ENCODE measurements around the gene MC1R.
A peak's percentile ranks its signal among the peaks of the same experiment; 100 is the strongest.
"Not testable (repeated sequence)": the region's sequence is repeated elsewhere in the genome, so short reads cannot be mapped to it uniquely, and the experiment has no call there.

Gene MC1R

DNA sequence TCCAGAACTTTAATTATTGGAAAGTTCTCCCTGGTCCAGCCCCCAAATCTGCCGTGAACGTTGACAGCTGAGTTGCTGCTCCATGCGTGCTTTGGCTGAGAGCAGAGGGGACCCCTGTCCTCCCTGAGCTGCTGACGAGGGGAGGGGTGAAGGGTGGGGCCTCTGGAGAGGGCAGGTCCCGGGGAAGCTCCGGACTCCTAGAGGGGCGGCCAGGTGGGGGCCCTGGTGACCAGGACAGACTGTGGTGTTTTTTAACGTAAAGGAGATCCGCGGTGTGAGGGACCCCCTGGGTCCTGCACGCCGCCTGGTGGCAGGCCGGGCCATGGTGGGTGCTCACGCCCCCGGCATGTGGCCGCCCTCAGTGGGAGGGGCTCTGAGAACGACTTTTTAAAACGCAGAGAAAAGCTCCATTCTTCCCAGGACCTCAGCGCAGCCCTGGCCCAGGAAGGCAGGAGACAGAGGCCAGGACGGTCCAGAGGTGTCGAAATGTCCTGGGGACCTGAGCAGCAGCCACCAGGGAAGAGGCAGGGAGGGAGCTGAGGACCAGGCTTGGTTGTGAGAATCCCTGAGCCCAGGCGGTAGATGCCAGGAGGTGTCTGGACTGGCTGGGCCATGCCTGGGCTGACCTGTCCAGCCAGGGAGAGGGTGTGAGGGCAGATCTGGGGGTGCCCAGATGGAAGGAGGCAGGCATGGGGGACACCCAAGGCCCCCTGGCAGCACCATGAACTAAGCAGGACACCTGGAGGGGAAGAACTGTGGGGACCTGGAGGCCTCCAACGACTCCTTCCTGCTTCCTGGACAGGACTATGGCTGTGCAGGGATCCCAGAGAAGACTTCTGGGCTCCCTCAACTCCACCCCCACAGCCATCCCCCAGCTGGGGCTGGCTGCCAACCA is at the start of gene MC1R:
Gene MC1R (plus strand): TSS at position 410 of the 895 bp plus-strand sequence. CDS start 397 bp downstream, at position 807.
- no peak for DNase-seq (ENCODE audit: low read depth in 2 of 2, low spot score in 1 of 2)

DNA sequence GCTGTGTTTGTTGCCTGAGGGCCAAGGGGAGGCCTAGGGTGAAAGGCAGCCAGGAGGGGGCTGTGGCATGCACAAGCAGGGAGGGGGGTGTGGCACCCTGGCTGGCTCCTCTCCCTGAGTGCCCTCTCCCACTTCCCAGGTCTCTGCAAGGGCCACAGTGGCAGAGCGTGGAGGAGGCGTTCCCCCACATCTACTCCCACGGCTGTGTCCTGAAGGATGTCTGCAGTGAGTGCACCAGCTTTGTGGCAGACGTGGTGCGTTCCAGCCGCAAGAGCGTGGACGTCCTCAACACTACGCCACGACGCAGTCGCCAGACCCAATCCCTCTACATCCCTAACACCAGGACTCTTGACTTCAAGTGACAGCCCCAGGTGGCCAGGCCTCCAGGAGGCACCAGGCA is 48.8 kb upstream of the MC1R start:
- DNase-seq (ENCODE audit: low read depth in 2 of 2, low spot score in 1 of 2), result no peak

- no peak for DNase-seq (ENCODE audit: low read depth in 2 of 2, low spot score in 1 of 2)
Observed at GRCh38 chr16:89870440-89870839, 48.2 kb upstream of the MC1R start.

- DNase-seq (ENCODE audit: low read depth in 2 of 2, low spot score in 1 of 2), result no peak
Observed at GRCh38 chr16:89871895-89872294, 46.8 kb upstream of the MC1R start.

DNA sequence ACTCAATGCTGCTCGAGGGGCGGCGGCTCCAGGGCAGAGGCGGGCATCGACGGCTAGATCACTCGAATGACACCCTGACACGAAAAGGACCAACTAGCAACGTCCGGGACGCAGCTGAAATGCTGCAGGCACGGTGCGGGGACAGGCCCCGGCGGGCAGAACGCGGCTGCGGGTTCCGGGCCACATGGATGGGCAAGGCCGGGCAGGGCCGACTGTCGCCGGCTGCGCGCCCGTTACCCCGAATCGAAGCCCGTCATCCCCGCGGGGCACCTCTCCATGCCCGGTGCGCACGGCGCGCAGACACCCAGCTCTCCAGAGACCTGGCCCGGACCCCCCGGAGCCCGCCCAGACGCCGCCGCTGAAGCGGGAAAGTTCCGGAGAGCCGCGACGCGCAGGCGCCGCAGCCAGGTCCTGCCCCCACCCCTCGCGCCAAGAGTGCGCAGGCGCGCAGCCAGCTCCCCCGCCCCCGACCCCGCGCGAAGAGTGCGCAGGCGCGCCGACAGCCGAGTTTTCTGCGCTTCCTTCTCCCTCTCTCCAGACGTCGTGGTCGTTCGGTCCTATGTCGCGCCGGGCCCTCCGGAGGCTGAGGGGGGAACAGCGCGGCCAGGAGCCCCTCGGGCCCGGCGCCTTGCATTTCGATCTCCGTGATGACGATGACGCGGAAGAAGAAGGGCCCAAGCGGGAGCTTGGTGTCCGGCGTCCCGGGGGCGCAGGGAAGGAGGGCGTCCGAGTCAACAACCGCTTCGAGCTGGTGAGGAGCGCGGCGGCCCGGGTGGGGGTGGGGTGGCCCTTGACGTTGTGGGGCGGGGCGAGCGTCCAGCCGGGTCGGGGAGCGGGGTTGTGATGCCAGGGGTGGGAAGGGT is 45.3 kb upstream of the MC1R start, which contains the start of gene TCF25:
Gene TCF25 (plus strand): TSS at position 484 of the 863 bp plus-strand sequence. CDS start 76 bp downstream, at position 560.
- DNase-seq (ENCODE audit: low read depth in 2 of 2, low spot score in 1 of 2), result peak; percentile 67 to 70

GRCh38 chr16:89873972-89874689 is 44.5 kb upstream of the MC1R start:
- DNase-seq (ENCODE audit: low read depth in 2 of 2, low spot score in 1 of 2), result peak; percentile 90 to 93

- DNase-seq (ENCODE audit: low read depth in 2 of 2, low spot score in 1 of 2), result not testable (repeated sequence)
Observed at GRCh38 chr16:89879123-89879522, 39.5 kb upstream of the MC1R start.

DNA sequence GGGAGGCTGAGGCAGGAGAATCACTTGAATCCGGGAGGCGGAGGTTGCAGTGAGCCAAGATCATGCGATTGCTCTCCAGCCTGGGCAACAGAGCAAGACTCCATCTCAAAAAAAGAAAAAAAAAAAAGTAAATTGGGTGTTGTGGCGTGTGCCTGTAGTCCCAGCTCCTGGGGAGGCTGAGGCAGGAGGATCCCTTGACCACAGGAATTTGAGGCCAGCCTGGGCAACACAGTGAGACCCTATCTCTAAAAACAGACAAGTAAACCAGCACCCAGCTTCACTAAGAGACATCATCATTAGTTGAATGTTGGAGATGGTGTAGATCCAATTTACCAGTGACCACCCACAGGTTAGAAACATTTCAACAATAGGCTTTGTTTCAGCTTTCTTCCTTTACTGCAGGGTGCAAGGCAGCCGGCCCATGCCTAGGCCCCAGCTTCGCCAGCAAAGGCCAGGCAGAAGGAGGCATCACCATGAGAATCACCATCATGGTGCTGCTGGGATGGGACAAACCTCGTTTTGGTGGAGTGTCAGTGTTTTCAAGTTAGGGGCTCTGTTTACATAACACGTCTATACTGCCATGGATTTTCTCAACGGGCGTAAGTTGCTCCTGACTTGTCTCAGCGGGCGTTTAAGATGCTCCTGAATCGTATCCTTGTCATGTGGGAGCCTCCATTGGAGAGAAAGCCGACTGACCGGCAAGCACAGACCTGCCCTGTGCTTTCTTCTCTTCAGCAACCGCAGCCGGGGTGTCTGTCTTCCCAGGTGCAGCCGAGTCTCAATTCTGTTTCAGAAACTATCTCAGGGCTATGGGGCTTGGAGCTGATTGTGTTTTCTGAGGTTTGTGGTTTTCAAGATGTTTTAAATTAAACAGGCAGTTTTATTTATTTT is 37.9 kb upstream of the MC1R start:
- no peak for DNase-seq (ENCODE audit: low read depth in 2 of 2, low spot score in 1 of 2)

DNA sequence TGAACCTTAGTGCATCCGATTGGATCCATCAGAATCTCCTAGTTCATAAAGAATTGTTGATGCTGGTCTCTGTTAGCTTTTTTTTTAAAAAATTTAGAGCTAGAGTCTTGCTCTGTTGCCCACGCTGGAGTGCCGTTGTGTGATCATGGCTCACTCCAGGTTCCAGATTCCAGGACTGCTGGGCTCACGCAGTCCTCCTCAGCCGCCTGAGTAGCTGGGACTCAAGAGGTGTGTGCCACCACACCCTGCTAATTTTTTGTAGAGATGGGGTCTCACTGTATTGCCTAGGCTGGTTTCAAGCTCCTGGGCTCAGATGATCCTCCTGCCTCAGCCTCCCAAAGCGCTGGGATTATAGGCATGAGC is 37.3 kb upstream of the MC1R start:
- no peak for DNase-seq (ENCODE audit: low read depth in 2 of 2, low spot score in 1 of 2)

GRCh38 chr16:89883346-89884040 is 35.2 kb upstream of the MC1R start:
- DNase-seq (ENCODE audit: low read depth in 2 of 2, low spot score in 1 of 2), result no peak

- DNase-seq (ENCODE audit: low read depth in 2 of 2, low spot score in 1 of 2), result no peak
Observed at GRCh38 chr16:89884041-89884421, 34.6 kb upstream of the MC1R start.

- no peak for DNase-seq (ENCODE audit: low read depth in 2 of 2, low spot score in 1 of 2)
Observed at GRCh38 chr16:89887243-89887642, 31.4 kb upstream of the MC1R start.

- DNase-seq (ENCODE audit: low read depth in 2 of 2, low spot score in 1 of 2), result no peak
Observed at GRCh38 chr16:89890200-89890599, 28.5 kb upstream of the MC1R start.

- no peak for DNase-seq (ENCODE audit: low read depth in 2 of 2, low spot score in 1 of 2)
Observed at GRCh38 chr16:89890886-89891657, 27.6 kb upstream of the MC1R start.

DNA sequence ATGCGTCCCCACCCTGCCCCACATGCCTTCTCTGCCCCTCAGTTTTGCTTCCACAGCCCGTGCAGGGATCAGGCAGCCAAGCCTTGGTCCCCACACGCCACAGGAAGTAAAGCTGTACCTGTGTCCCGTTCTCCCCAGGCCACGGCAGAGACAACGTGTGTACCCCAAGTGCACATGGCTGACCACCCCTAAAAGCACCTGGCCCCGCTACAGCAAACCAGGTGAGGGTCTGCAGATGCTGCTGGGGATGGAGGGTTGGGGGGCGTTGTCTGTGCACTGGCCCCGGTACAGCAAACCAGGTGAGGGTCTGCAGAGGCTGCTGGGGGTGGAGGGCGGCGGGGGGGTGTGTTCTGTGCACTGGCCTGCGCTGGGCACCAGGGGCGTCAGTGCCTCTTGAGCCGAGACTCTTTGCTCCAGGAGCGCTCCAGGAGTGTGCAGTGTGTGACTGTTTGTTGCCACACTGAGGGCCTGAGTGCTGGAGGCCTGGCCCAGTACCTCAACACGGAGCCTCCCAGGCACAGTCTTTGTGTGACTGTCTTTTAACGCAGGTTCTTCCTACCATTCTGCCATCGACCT is 26.5 kb upstream of the MC1R start:
- no peak for DNase-seq (ENCODE audit: low read depth in 2 of 2, low spot score in 1 of 2)

- DNase-seq (ENCODE audit: low read depth in 2 of 2, low spot score in 1 of 2), result no peak
Observed at GRCh38 chr16:89892635-89893034, 26.0 kb upstream of the MC1R start.

- DNase-seq (ENCODE audit: low read depth in 2 of 2, low spot score in 1 of 2), result no peak
Observed at GRCh38 chr16:89893642-89894548, 24.8 kb upstream of the MC1R start.
